Right lobe of liver (tissue), 6 donors: ENCODE data around the gene TBX1. TPM values are rescaled to one million over a fixed set of nuclear protein-coding genes. Genes with fewer than 3 reads are reported as not detected.

ENCODE experiments used
- ATAC-seq, 4 donors: fragments of 200-7000 bp; cut with Tn5 transposase; one replicate each; pipeline ENCODE4 v1.9.1; 2020; ENCODE audit warnings: mild to moderate bottlenecking in 4 of 4, moderate library complexity in 4 of 4
- DNase-seq, 3 donors: peaks; one replicate each; pipeline ENCODE4 v3.0.0-alpha.2; 2020
- H3K27ac ChIP-seq, 3 donors: fragments of 200-600 bp; one replicate each; pipeline ENCODE4 v1.8.0; 2022
- H3K27me3 ChIP-seq, 2 donors: fragments of 200-600 bp; one replicate each; pipeline ENCODE4 v1.8.0; 2022
- H3K36me3 ChIP-seq, 4 donors: fragments of 200-600 bp; sonication (generic) in 1 of 4; one replicate each; pipeline versions ENCODE4 v1.5.1 to v1.8.0; 2017 to 2022; ENCODE audit warnings: control low read depth in 1 of 4
- H3K4me1 ChIP-seq, 4 donors: fragments of 200-600 bp; sonication (generic) in 1 of 4; one replicate each; pipeline versions ENCODE4 v1.5.1 to v1.8.0; 2017 to 2022; ENCODE audit warnings: control low read depth in 1 of 4
- H3K4me3 ChIP-seq, 3 donors: fragments of 200-600 bp; one replicate each; pipeline ENCODE4 v1.8.0; 2022
- H3K9me3 ChIP-seq, 4 donors: fragments of 200-600 bp; sonication (generic) in 1 of 4; one replicate each; pipeline versions ENCODE4 v1.5.1 to v1.8.0; 2017 to 2022; ENCODE audit warnings: control low read depth in 1 of 4
- POLR2A ChIP-seq: fragments of 450-650 bp; IDR thresholded peaks from one replicate; pipeline ENCODE4 v1.6.1; 2017; ENCODE audit warnings: antibody characterized with exemption, mild to moderate bottlenecking
- WGBS: methylation state at CpG from one replicate; pipeline ENCODE4 v1.1.6; 2018; ENCODE audit warnings: low coverage, low lambda C conversion rate; ENCODE audit not compliant: insufficient coverage; ENCODE audit errors: missing lambda C conversion rate; 5-methylcytosine and 5-hydroxymethylcytosine counted together
- intact Hi-C, 2 donors: fragments of 100-400 bp; cut with DNase I; formaldehyde crosslinking; loops; one replicate each; pipeline versions ENCODE4 v1.11.2 to v1.14.1; 2022
- total RNA-seq, 6 experiments: library from RNA; depleted of rRNA in 2 of 6; stranded (reverse); fragments of >200 nt in 2 of 6; fragmentation: NEBNext Ultra II Directional in 3 of 6; extraction: Animal tissue kit (Norgen Biotek cat#: 25700) in 3 of 6; gene quantifications; one replicate each; pipeline versions ENCODE4 v1.1.0 to v1.2.4, GENCODE V29; 2016 to 2023
- TF ChIP-seq, protein P1 (sequence below), 4 donors: fragments of 200-600 bp in 3 of 4; fragments of 450-650 bp in 1 of 4; IDR thresholded peaks; one replicate each; pipeline versions ENCODE4 v1.5.1 to v1.8.0; 2016 to 2022; ENCODE audit warnings: antibody characterized with exemption in 4 of 4, mild to moderate bottlenecking in 2 of 4
- donor health status: DM: no; HTN: yes; CAD: no.
- donor health status: DM: no; HTN: no; CAD: no.
- donor health status: DM: no; HTN: no; CAD: no.
- donor health status: DM: no; HTN: yes; CAD: no.
- donor health status: DM: no; HTN: yes; CAD: no.

Gene TBX1
- total RNA-seq, 6 experiments from 2014 or later: 0.24 to 0.37 (median 0.30) TPM; not detected in 2

DNA sequence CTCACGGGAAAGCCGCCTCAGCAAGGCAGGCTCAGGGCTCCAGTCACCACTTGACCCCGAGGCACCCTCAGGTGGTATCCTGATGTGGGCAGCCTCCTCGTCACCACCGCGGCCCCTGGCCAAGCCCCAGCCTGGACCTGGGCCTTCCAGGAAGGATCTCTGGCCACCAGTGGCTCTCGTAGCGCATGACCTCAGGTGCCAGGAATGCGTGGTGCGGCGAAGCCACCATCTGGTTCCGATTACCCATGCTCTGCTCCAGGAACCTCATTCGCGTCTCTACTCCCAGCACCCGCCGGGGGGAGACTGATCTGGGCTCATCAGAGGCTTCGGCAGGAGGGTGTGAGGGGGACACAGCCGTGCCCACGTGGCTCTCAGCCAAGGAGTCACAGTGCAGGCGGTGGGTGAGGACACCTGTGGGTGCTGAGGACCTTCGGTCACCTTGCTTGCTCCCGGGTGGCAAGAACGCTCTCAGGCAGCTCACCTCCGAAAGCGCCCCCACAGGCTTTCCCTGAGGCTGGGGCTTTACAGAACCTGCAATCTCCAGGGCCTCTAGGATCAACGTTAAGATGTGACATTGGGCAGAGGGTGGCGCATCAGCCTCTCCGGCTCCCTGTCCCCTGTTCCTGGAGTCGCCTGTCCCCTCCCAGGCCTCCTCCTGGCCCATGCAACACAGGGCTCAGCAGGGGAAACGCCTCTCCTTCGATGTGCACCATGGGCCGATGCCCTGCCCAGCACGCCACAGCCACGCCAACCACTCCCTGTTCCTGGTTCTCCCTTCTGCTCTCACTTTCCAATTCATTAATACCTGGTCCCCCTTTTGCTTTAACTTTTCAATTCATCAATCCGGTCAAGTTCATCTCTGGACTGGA, 39.0 kb downstream of the TBX1 start:
- no peak for ATAC-seq
- Histone ChIP-seq H3K9me3 (no peaks in the 10 kb centered on the region), H3K36me3 (no peaks in the 10 kb centered on the region), H3K4me1 (no peaks in the 10 kb centered on the region), H3K4me3 (no peak overlapping the region), H3K27ac (no peak overlapping the region), H3K27me3 (no peaks in the 10 kb centered on the region)
- no peak for TF ChIP-seq POLR2A
- TF ChIP-seq, protein P1, sequence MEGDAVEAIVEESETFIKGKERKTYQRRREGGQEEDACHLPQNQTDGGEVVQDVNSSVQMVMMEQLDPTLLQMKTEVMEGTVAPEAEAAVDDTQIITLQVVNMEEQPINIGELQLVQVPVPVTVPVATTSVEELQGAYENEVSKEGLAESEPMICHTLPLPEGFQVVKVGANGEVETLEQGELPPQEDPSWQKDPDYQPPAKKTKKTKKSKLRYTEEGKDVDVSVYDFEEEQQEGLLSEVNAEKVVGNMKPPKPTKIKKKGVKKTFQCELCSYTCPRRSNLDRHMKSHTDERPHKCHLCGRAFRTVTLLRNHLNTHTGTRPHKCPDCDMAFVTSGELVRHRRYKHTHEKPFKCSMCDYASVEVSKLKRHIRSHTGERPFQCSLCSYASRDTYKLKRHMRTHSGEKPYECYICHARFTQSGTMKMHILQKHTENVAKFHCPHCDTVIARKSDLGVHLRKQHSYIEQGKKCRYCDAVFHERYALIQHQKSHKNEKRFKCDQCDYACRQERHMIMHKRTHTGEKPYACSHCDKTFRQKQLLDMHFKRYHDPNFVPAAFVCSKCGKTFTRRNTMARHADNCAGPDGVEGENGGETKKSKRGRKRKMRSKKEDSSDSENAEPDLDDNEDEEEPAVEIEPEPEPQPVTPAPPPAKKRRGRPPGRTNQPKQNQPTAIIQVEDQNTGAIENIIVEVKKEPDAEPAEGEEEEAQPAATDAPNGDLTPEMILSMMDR (IDR thresholded peaks at IDR 0.05): no peak
- intact Hi-C loops: no loop called here
- WGBS: 100% methylated on average over 3 of the region's 35 CpGs
- DNase-seq: peak in 2 of 3 donors; percentile 15 to 47

DNA sequence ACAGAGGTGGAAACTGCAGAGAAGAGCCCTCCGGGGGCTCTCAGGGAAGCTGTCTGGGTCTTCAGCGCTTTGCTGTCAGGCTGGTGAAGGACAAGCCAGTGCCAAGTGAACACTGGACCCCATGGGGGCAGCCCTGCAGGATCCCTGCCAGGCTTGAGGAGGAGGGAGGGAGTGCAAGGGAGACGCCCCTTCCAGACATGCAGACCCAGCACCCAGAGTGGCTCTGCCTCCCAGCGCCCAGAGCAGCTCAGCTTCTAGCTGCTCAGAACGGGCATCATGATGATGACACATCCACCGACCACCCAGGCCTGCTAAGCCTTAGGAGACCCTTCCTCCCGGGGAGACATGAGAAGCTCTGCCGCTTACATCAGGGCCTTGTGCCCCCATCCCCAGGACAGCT, 39.7 kb downstream of the TBX1 start:
- ATAC-seq (no peak), DNase-seq (peak in 2 of 3 donors; percentile 11 to 44)
- Histone ChIP-seq H3K27me3 (no peaks in the 10 kb centered on the region), H3K9me3 (no peaks in the 10 kb centered on the region), H3K36me3 (no peaks in the 10 kb centered on the region), H3K4me1 (no peaks in the 10 kb centered on the region), H3K4me3 (no peak overlapping the region), H3K27ac (no peak overlapping the region)
- TF ChIP-seq, protein P1 (IDR thresholded peaks at IDR 0.05): no peak
- TF ChIP-seq POLR2A: no peak
- intact Hi-C loops: no loop called here
- 83% methylated on average over 4 of the region's 8 CpGs for WGBS

DNA sequence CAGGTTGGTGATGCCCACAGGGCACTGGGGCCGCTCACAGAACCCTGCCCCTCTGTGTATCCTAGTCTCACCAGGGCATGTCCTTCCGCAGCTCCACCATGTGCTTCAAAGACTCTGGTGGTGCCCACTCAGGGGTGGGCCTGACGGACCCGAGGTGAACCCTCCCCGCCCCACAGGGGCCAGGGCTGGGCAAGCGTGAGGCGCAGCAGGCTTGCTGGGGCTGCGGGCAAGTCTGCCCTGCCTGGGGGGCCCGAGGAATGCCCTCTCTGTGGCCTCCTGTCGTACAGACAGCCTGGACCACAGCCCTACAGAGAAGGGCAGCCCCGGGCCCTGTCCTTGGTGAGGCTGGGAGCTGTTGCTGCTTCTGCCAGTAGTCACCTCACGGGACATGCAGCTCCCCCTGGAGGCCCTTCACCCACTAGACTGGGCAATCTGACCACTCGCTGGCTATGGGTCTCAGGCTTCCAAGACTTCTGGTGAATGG, 40.2 kb downstream of the TBX1 start:
- H3K36me3 ChIP-seq: no peaks in the 10 kb centered on the region
- H3K4me1 ChIP-seq: no peaks in the 10 kb centered on the region
- no peak overlapping the region for H3K4me3 ChIP-seq
- ATAC-seq: peak; percentile 8 to 50 (median 44)
- no peak overlapping the region for H3K27ac ChIP-seq
- H3K27me3 ChIP-seq: no peaks in the 10 kb centered on the region
- TF ChIP-seq, protein P1 (IDR thresholded peaks at IDR 0.05): peak in 3 of 4 donors; percentile 18 to 27 (median 19)
- no peak for TF ChIP-seq POLR2A
- no CpG with 5 or more reads among the region's 13 CpGs for WGBS
- peak in 2 of 3 donors; percentile 23 to 58 for DNase-seq
- intact Hi-C loops: no loop called here
- H3K9me3 ChIP-seq: no peaks in the 10 kb centered on the region

DNA sequence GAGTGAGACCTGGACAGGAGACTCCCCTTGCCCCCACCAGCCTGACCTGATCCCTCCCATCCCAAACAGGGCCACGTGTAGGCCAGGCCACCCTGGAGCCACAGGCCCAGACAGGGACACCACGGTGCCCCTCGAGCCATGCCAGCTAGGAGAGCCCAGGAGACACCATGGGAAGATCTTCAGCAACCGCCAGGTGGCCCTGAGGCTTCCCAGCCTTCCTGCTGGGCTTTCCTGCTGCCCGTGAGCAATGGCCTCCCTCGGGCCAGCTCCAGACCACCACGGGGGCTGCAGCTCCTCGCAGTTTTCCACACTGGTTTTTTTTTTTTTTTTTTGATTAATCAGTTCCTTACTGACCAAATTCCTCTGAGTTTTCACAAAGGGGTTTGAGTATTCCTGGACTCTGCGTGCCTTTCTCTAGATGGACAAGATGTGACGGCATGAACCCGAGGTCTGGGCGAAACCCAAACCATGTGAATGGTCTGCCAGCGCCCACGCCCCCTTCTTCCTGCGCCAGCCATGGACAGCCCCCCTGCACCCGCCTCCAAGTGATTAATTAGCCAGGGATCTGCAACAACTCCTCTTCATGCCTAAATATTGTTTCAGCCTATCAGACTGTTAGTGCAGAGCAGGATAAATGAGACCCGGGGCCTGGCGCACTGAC, 40.9 kb downstream of the TBX1 start:
- no peaks in the 10 kb centered on the region for H3K4me1 ChIP-seq
- H3K36me3 ChIP-seq: no peaks in the 10 kb centered on the region
- intact Hi-C loops: no loop called here
- no peak overlapping the region for H3K27ac ChIP-seq
- H3K27me3 ChIP-seq: no peaks in the 10 kb centered on the region
- DNase-seq (peak in 2 of 3 donors; percentile 4 to 37), ATAC-seq (no peak)
- WGBS: 82% methylated on average over 9 of the region's 18 CpGs
- no peaks in the 10 kb centered on the region for H3K9me3 ChIP-seq
- no peak overlapping the region for H3K4me3 ChIP-seq
- no peak for TF ChIP-seq POLR2A
